IPS-15b (cell line): ENCODE measurements around the gene NCKAP5.
"Not testable (repeated sequence)": the region's sequence is repeated elsewhere in the genome, so short reads cannot be mapped to it uniquely, and the experiment has no call there.

ENCODE experiments used
- H3K27me3 ChIP-seq: one replicate; pipeline ENCODE4 v1.6.1; 2013; ENCODE audit warnings: low read length; ENCODE audit not compliant: control insufficient read depth, insufficient read depth
- H3K36me3 ChIP-seq: one replicate; pipeline ENCODE4 v1.6.1; 2013; ENCODE audit warnings: low read length; ENCODE audit not compliant: control insufficient read depth, insufficient read depth
- H3K4me1 ChIP-seq: one replicate; pipeline ENCODE4 v1.6.1; 2013; ENCODE audit warnings: mild to moderate bottlenecking, low read length; ENCODE audit not compliant: control insufficient read depth, insufficient read depth
- H3K4me3 ChIP-seq: one replicate; pipeline ENCODE4 v1.5.1; 2013; ENCODE audit warnings: low read depth, low read length
- H3K9ac ChIP-seq: one replicate; pipeline ENCODE4 v1.6.1; 2013; ENCODE audit warnings: low read depth, mild to moderate bottlenecking, low read length
- H3K9me3 ChIP-seq: one replicate; pipeline ENCODE4 v1.6.1; 2013; ENCODE audit warnings: mild to moderate bottlenecking, low read length; ENCODE audit not compliant: control insufficient read depth, insufficient read depth

Gene NCKAP5

GRCh38 chr2:133470446-133470845 is 97.8 kb downstream of the NCKAP5 start:
- not testable (repeated sequence) for H3K36me3 ChIP-seq, H3K9me3 ChIP-seq, H3K4me1 ChIP-seq, H3K9ac ChIP-seq, H3K27me3 ChIP-seq
- peak overlapping the region; percentile 18 for H3K4me3 ChIP-seq

DNA sequence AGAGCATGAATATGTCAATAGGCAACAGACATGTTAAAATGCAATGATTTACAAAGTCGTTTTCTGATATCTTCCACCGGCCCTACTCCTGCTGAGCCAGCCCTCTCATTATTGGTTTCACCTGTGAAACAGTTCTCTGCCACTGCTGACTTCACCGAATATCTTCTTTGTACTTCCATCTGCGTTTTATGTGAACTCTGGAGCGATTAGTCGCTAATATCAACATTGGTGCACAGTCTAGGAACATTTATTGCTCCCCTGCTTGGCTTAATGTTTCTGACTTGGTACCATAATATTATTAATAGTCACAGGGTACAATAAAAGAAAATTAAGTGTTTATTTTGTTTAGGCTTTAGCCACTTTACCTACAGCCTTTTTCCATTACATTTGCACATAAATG is 105.5 kb downstream of the NCKAP5 start:
- no peaks in the 10 kb centered on the region for H3K9me3 ChIP-seq
- no peaks in the 10 kb centered on the region for H3K27me3 ChIP-seq
- no peaks in the 10 kb centered on the region for H3K36me3 ChIP-seq

DNA sequence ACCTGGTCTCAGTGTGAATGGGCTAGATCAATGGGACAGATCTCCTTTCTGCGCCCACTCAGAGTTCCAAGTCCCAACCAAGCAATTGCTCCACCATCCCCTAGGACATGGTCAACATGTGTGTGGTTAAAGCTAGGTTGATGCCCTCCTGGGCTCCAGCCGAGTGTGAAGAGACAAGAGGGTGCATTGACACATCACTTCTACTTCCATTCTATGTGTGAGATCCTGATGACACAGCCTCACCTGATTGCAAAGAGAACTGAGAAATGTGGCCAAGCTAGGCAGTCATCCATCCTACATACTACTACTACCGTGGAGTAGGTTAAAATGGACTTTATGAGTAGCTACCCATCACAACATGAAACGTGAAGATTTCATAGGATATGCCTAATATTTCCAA is 106.8 kb downstream of the NCKAP5 start:
- no peaks in the 10 kb centered on the region for H3K27me3 ChIP-seq
- no peak overlapping the region for H3K4me3 ChIP-seq
- H3K36me3 ChIP-seq, result no peaks in the 10 kb centered on the region
- H3K9me3 ChIP-seq, result no peaks in the 10 kb centered on the region
- H3K9ac ChIP-seq, result no peak overlapping the region
- no peaks in the 10 kb centered on the region for H3K4me1 ChIP-seq

More for the DNA sequence above, 105.5 kb downstream of the NCKAP5 start:
- no peak overlapping the region for H3K9ac ChIP-seq
- no peaks in the 10 kb centered on the region for H3K4me1 ChIP-seq
- no peak overlapping the region for H3K4me3 ChIP-seq

DNA sequence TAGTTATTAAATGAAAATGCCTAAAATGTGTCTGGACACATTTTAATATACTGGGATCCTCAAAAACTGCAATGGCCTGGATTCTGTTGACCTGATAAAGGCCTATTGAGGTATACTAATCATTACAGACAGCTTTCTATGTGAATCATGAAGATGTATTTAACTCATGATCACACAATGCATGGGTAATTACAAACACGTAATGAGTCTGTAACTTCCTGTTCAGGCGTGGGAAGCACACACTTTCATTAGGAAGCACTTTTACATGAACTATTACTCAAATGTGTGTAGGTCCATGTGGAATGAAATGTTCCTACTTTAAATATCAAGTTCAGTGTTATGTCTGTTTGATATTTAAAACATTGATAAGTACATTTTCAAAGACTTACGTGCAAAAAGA is 108.7 kb downstream of the NCKAP5 start:
- H3K4me1 ChIP-seq, result no peaks in the 10 kb centered on the region

DNA sequence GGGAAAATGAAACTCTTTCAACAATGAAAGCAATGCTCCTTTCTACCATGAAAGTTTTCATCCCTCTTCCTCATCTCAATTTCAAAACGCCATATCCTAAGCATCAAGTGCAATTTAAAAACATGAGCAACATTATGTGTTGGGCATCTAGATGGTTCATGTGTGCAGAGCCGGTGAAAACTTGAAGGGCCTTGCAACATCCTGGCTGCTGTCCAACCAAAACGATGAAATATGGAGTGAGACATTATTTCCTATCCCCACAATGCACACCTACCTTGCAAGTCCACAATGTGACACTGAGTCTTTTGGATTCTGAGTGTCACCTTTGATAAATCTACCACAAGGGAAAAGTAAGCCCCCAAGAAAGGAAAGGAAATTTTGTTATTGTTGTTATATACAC is 110.0 kb downstream of the NCKAP5 start:
- no peaks in the 10 kb centered on the region for H3K9me3 ChIP-seq
- no peak overlapping the region for H3K9ac ChIP-seq
- no peaks in the 10 kb centered on the region for H3K36me3 ChIP-seq
- no peaks in the 10 kb centered on the region for H3K4me1 ChIP-seq
- no peak overlapping the region for H3K4me3 ChIP-seq
- H3K27me3 ChIP-seq, result no peaks in the 10 kb centered on the region

More for the DNA sequence above, 108.7 kb downstream of the NCKAP5 start:
- H3K9ac ChIP-seq, result no peak overlapping the region
- H3K27me3 ChIP-seq, result no peaks in the 10 kb centered on the region
- no peaks in the 10 kb centered on the region for H3K9me3 ChIP-seq
- no peaks in the 10 kb centered on the region for H3K36me3 ChIP-seq
- H3K4me3 ChIP-seq, result no peak overlapping the region

DNA sequence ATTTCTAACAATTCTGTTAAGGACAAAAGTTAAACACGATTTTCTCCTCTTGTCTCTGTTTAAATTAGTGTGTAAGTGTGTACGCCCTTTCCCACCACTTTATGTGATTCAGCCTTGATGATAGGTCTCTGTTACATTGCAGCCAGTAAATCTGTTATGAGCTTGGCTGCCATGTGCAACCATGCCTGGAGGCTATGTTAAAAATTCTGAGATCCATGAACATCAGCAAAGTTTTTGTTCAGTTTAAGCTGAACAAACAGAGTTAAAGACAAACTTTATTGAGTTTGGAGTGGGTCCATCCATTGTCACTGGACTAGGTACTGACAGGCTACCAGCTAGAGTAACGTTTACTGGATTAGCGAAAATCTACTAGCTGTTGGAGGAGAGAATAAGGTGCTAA is 110.4 kb downstream of the NCKAP5 start:
- H3K4me1 ChIP-seq, result no peaks in the 10 kb centered on the region
- no peak overlapping the region for H3K4me3 ChIP-seq
- no peaks in the 10 kb centered on the region for H3K27me3 ChIP-seq
- no peaks in the 10 kb centered on the region for H3K36me3 ChIP-seq
- no peak overlapping the region for H3K9ac ChIP-seq
- H3K9me3 ChIP-seq, result no peaks in the 10 kb centered on the region

- H3K4me3 ChIP-seq, result no peak overlapping the region
- no peaks in the 10 kb centered on the region for H3K9me3 ChIP-seq
- H3K27me3 ChIP-seq, result no peaks in the 10 kb centered on the region
- no peaks in the 10 kb centered on the region for H3K36me3 ChIP-seq
- H3K9ac ChIP-seq, result no peak overlapping the region
- no peaks in the 10 kb centered on the region for H3K4me1 ChIP-seq
Observed at GRCh38 chr2:133456971-133457370, 111.3 kb downstream of the NCKAP5 start.

GRCh38 chr2:133456156-133456555 is 112.1 kb downstream of the NCKAP5 start:
- no peaks in the 10 kb centered on the region for H3K36me3 ChIP-seq
- H3K9ac ChIP-seq, result no peak overlapping the region
- H3K9me3 ChIP-seq, result no peaks in the 10 kb centered on the region
- H3K4me3 ChIP-seq, result no peak overlapping the region
- no peaks in the 10 kb centered on the region for H3K4me1 ChIP-seq
- H3K27me3 ChIP-seq, result no peaks in the 10 kb centered on the region

DNA sequence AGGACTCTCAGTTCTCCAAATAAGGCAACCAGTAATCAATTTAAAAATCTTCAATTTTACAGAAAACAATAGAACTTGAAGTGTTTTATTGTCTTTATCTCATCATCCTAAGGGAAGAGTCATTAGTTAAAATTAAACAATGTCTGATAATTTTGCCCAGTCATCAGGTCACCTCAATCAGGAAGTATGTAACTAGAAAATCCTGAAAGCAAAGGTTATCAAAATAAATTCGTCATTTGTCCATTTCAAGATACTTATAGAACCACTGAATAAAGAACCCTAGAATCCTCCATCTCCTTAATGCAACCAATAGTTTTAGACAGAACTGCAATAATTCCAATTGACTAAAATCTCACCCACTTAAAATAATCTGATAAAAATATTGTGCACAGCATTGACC is 115.2 kb downstream of the NCKAP5 start:
- Histone ChIP-seq H3K9ac (no peak overlapping the region), H3K4me1 (no peaks in the 10 kb centered on the region), H3K4me3 (no peak overlapping the region), H3K36me3 (no peaks in the 10 kb centered on the region), H3K27me3 (no peaks in the 10 kb centered on the region), H3K9me3 (no peaks in the 10 kb centered on the region)

DNA sequence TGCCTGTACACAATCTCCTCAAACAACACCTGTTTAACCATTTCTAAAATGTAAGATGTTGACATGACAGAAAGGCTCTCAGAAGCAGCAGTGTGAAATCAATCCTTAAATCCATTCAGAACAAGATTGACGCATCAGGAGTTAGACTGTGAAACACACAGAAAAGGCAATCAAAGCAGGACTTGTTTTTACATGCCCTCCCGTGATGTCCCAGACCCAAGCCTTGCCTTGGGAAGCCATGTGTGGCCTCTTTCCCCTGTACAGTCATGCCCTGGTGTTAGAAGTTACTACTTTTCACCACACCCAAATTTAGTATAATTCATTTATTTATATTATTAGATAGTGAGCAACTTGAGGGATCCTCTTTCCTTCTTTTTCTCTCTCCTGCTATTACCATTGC is 115.7 kb downstream of the NCKAP5 start:
- H3K4me3 ChIP-seq, result no peak overlapping the region
- H3K36me3 ChIP-seq, result no peaks in the 10 kb centered on the region
- no peaks in the 10 kb centered on the region for H3K27me3 ChIP-seq
- H3K9ac ChIP-seq, result no peak overlapping the region
- H3K9me3 ChIP-seq, result no peaks in the 10 kb centered on the region
- no peaks in the 10 kb centered on the region for H3K4me1 ChIP-seq

DNA sequence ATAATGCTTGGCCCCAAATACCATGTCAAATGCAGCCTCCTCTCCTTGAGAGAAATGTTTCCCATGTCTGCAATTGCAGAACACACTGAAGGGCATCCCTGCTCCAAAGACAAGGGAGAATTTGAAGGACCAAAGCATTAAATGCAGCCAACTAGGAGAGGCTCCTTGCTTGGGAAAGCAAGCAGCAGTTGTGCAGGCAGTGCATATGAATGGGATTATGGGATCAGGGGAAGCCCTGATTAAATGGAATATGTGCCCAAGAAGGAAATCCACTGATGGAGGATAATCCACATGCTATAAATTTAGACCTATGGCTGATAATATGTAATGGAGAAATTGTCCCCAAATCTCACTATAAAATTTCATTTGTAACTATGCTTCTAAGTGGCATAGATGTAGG is 116.1 kb downstream of the NCKAP5 start:
- Histone ChIP-seq H3K27me3 (no peaks in the 10 kb centered on the region), H3K4me3 (no peak overlapping the region), H3K4me1 (no peaks in the 10 kb centered on the region), H3K9ac (no peak overlapping the region), H3K9me3 (no peaks in the 10 kb centered on the region), H3K36me3 (no peaks in the 10 kb centered on the region)

GRCh38 chr2:133448195-133448594 is 120.1 kb downstream of the NCKAP5 start:
- Histone ChIP-seq H3K9ac (no peak overlapping the region), H3K36me3 (no peaks in the 10 kb centered on the region), H3K4me3 (no peak overlapping the region), H3K9me3 (no peaks in the 10 kb centered on the region), H3K4me1 (no peaks in the 10 kb centered on the region), H3K27me3 (no peaks in the 10 kb centered on the region)

- Histone ChIP-seq H3K4me3 (no peak overlapping the region), H3K4me1 (no peaks in the 10 kb centered on the region), H3K27me3 (no peaks in the 10 kb centered on the region), H3K9me3 (no peaks in the 10 kb centered on the region), H3K9ac (no peak overlapping the region), H3K36me3 (no peaks in the 10 kb centered on the region)
Observed at GRCh38 chr2:133447303-133447702, 121.0 kb downstream of the NCKAP5 start.
